HG03469 (cell line): ENCODE results near the gene ORMDL3.
"Not testable (repeated sequence)": the region's sequence is repeated elsewhere in the genome, so short reads cannot be mapped to it uniquely, and the experiment has no call there.

ENCODE experiments used
- ATAC-seq: cut with Tn5 transposase; IDR thresholded peaks from one replicate; pipeline ENCODE4 v1.9.1; 2021; ENCODE audit warnings: mild to moderate bottlenecking, moderate library complexity, moderate number of reproducible peaks; ENCODE audit not compliant: unreplicated experiment

Gene ORMDL3

DNA sequence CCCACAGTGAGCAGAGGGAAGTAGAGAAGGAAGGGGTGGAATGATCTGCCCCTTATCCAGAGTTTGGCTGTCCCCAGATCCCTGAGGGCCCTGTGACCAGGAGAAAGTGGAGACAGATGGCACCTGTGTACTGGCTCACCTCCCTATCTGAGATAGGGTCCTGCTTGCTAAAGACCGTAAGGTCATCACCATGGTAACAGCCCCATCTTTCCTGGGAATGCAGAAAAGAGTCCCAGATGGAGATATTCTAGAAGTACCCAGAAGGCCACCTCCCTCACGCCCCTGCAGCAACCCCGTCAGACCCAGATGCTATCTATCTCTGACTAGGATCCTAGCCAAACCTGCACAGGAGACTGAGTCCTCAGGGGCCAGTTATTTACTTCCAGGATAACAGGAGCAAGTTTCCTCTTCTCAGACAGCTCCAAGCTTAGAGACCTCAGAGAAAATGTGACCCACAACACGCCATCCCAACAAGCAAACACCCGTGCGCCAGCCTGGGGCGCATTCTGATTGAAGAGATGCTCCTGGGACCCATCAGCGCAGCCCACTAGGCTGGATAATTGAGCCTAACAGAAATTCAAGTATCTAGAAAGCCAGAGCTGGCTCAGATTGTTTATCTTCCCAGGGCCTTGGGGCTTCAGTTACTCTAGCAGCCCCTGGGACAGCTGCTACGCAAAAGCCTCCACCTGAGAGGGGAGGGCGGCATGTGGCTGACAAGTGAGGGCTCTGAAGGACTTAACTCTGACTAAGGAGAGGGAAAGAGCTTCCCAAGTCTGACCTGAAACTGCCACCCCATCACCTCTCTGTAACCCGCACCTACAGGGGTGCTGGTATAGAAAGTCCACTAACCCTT is 1.9 kb downstream of the ORMDL3 start:
- no peak for ATAC-seq

DNA sequence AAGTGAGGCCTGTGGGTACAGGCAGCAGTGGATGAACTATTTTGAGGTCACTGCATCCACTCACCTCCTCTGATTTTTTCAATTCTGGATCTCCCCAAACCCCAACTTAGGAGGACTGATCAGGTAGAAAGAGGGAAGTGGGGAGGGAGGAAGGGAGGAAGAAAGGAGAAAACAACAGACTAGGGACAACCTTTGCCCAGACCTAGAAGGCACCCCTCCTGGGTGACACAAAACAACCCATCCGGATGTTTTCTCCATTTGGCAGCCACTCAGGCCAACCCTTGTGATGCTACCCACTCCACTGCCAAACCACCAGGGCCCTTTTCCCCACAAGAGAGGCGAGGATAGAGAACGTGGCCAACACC is 2.7 kb downstream of the ORMDL3 start:
- no peak for ATAC-seq

DNA sequence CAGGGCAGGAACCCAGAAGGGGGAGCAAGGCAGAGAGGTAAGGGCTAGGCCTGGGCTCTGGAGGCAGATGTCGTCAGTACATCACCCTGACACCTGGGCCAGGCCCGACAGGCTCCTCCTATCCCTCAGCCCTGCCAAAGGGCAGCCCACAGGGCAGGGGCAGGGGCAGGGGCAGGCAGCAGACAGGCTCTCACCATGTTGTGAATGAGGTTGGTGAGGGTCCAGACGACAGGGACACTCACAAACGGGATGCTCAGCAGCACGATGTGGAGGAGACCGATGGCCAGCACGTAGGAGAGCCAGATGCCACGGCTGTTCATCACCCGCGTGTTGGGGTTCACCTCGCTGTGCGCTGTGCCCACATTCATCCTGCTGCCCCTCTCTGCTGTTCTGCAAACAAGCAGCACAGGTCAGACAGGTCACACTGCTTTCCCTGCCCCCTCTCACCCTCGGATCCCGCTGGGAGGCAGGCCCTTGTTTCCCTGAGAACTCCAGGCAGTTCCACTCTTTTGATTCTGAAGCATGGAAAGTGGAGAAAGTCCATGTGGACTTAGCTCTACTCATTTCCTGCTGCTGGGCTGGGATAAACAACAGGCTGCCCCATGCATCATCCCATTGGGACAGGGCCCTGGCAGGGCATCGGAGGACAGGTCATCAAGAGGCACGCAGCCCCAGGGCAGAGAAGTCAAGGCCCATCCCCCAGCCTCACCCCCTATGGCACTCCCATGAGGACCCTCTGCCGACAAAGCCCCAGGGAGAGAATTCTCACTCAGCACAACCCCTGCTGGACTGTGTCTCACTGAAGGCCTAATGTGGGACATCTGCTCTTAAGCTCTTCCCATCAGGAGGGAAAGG is 3.3 kb downstream of the ORMDL3 start:
- no peak for ATAC-seq

DNA sequence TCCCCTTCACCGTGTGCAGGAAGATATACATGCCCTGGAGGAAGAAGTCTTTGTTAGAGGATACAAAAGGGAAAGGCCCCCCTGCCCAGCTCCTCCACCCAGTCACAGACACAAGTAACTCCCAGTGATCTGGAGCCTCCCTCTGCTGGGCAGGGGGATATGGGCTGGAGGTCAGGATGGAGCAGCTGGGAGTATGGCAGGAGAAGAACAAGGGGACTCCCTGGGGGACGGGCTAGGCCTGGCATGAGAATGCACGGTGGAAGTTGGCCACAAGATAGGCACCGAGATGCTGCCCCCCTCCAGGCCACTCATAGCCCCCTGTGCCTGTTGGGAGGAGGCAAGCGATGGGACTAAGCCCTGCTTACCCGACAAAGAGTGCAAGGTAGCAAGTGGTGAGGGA is 4.2 kb downstream of the ORMDL3 start:
- no peak for ATAC-seq

DNA sequence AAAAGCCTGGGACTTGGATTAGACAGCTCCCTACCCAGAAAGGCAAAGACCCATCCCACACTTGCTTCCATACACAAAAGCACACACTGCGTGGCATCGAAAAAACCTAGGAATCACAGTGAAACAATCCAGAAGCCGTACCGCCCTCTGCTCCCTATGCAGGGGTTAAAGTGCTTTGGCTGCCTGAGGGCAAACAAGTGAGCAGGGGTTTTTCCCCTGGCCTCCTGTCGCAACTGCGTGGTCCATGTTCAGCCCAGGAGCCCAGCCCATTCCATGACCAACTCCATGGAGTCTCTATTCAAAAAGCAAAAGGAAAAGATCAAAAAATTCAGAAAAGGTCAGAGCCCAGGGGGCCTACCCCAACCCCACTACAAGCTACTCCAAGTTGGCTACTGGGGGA is 5.4 kb downstream of the ORMDL3 start:
- ATAC-seq: no peak

DNA sequence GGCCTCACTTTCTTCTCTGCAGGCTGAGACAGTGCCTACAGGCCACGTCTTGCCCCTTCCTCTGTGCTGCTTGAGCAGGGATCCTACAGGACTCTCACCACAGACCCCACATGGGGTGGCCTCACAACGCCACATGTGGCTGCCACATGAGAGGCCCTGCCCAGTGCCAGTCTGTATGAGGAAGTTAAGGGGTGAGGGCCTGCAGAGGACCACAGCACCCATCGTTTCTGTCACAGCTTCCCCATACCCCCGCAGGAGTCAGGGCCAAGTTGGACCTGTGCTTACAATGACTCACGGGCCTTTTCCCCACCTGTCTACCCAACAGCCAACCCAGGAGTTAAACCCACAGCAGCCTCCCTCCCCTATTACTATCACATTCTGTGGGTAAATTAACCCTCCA is 6.1 kb downstream of the ORMDL3 start:
- ATAC-seq: no peak

DNA sequence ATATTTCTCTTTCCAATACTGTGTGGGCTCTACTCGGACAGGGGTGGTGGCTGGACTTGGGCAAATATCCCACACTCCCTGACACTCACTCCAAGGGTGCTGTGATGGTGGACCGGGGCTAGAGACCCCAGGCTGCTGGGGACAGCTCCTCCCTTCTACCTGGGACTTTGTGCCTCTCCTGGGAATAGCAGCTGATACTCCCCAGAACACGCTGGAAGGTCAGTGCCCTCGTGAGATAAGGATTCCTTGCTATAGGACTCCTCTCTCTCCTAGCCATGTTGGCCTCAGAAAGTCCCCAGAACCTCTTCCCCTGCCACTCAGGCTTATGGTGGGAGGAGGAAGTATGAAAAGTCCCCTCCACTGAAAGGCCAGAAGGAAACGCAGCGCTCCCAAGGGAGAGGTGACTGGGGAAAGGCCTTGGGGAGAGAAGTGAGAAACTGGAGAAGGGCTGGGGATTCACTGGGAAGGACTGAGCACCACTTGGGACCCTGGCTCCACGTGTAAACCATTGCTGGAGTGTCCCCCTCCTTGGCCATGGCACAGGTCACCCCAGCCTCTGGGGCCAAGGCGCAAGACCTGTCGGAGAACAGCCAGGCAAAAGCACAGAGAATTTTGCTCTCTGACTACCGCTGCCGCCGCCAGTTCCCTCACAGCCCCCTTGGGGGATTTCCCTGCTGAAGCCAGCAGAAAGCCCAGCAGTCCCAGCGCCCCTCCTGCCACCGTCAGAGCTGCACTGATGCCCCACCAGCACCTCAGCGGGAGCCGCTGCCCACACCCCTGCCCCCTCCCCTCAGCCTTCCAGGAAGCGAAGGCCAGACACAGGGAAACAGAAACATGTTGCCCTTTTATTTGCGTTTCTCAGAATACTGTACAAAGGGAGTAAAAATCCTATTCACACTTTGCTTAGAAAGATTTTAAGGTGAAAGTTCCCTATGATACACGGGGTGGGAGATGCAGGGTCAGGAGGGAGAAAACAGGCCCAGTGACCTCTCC is 6.9 kb downstream of the ORMDL3 start:
- no peak for ATAC-seq

DNA sequence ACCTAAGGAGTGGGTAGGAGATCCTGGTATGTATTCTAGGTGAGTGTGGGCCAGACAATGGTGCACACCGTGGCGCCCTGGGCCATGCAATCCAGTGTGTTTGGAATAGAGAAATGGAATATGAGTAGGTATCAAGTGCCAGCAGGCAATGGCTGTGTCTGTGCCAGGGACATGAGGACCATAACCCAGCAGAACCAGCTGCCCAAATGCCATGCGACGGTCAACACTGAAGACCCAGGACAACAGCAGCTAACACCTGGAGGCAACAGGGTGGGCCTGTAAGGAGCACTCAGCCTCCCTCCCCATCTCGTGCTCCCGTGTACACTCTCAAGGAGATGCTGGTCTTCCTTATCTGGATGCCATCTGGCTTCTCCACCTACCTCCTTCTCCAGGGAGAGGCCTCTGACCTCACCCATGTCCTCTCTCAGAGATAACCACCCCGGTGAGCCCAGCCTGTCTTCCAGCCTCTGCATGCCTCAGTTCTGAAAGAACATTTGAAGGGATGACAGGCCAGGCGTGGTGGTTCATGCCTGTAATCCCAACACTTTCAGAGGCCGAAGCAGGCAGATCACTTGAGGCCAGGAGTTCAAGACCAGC is 8.2 kb downstream of the ORMDL3 start:
- ATAC-seq: no peak

DNA sequence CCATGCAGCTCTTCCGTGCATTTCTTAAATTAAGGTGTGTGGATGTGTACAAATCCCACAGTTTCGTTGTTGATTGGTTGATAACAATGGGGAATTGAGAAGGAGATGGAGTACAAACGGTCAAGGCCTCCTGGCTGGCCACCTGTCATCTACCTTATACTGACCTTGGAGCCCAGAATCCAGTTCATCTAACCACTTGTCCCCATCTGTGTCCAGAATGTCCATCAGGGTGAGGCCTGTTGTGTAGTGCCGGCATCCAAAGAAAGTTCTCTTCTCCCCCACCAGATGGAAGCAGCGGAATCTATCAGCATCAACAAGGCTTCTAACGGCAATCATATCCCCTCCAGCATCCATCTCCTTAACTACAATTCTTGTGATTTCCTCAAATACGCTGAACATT is 10.5 kb downstream of the ORMDL3 start:
- ATAC-seq: no peak

DNA sequence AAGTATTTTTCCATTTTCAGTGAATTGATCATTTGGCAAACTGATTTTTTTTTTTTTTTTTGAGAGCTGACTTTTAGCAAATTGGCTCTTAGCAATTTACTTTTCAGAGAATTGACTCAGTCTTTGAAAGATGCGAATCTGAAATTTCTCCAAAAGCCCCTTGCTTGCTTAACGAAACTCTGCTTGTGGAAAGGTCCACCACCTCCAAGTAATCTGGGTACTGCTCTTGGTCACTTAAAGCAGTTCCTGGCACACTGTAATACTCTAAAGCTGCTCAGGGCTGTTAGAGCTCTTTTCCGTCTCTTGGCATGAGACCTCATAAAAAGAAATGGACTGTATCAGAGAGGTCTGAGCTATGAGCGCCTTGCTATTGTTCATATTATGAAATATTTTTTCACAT is 11.8 kb downstream of the ORMDL3 start:
- ATAC-seq: no peak

DNA sequence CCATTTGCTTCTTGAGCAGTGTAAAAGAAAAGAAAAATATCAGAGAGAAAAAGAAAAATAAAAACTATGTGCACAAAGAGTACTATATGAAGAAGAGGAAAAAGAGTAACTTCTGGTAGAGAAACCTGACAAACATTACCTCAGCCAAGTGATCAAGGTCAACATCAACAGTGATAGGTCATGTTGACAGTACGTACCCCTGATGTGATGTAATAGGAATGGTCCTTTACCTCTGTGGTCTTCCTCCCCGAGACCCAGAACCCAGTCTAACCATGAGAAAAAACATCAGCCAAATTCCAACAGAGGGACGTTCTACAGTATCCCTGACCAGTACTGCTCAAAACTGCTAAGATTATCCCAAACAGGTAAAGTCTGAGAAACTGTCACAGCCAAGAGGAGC is 13.4 kb downstream of the ORMDL3 start:
- ATAC-seq: no peak

DNA sequence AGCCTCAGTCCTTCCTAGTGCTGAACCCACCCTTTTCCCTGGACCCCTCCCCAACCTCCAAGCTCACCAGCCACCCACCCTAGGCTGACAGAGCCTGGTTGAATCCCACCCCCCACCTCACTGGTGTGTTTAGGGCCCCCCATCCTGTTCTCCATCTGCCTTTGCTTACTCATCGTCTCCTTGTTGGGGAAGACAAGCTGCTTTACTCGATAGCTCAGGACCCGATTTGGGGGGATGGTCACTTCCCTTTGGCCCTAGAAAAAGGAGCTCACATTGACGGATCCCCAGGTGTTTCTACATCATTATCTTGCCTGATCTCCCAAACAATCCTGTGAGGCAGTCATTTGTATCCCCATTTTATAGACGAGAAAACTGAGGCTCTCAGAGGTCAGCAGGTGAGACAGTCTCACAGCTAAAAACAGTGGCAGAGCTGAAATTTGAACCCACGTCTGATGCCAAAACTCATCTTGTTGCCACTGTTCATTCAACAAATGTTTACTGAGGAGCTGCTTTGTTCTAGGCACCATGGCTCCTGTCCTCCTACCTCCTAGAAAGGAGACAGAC is 18.5 kb downstream of the ORMDL3 start:
- ATAC-seq: no peak

DNA sequence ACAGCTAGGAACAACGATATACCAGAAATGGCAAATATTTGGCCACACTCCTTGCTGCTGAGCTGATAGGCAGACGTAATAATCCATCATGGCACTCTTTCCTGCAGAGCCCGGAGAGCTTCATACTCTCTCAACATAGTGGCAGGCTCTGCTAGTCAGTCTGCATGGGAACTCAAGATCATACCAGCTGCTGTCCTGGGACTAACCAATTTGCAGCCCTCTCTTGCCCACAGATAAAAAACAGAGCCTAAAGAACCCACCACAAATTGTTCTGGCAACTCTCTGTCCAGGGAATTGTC is 22.5 kb downstream of the ORMDL3 start:
- no peak for ATAC-seq

DNA sequence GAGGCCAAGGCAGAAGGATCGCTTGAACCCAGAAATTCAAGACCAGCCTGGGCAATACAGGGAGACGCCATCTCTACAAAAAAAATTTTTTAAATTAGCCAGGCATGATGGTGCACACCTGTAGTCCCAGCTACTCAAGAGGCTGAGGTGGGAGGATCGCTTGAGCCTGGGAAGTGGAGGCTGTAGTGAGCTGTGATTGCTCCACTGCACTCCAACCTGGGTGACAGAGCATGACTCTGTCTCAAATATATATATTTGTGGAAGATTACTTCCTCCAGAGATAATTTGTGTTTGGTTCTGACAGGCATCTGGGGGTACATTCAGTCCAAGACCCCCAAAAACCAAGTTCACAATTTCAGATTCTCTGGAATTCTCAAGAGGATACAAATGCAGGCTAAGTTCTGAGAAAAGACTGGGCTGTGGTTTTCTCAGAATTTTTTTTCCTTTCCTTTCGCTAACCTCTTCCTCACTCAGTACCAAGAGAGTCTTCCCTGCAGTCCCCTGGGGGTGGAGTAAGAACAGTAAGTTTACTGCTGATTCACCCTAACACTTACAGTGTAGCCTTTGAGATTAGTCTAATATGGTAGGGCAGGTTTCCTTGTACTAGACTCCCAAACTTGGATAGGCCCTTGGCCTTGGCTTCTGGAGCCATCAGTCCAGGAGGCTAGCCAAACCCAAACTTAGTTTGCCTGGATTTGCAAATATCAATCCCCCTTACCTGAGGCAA is 24.1 kb downstream of the ORMDL3 start:
- ATAC-seq: no peak

DNA sequence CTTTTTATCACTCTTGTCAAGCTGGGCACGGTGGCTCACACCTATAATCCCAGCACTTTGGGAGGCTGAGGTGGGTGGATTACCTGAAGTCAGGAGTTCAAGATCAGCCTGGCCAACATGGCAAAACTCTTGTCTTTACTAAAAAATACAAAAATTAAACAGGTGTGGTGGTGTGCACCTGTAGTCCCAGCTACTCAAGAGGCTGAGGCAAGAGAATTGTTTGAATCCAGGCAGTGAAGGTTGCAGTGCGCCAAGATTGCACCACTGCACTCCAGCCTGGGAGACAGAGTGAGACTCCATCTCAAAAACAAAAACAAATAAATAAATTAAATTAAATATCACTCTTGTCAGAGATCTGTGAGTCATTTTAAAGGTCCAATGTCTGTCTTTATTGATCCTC is 25.4 kb downstream of the ORMDL3 start:
- not testable (repeated sequence) for ATAC-seq

DNA sequence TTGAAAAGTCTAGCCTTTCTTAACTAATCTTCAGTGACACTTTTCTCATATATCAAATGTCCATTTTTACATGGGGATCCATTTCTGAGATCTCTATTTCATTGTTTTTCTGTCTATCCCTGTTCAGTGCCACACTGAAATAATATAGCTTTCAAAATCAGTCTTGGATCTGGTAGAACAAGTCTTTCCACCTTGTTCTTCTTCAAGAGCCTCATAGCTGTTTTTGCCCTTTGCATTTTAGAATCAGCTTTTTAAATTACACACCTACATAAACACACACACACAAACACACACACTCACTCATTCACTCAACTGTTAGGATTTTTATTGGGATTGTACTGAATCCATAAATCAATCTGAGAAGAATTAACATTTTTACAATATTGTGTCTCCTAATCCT is 28.2 kb downstream of the ORMDL3 start:
- ATAC-seq: no peak

DNA sequence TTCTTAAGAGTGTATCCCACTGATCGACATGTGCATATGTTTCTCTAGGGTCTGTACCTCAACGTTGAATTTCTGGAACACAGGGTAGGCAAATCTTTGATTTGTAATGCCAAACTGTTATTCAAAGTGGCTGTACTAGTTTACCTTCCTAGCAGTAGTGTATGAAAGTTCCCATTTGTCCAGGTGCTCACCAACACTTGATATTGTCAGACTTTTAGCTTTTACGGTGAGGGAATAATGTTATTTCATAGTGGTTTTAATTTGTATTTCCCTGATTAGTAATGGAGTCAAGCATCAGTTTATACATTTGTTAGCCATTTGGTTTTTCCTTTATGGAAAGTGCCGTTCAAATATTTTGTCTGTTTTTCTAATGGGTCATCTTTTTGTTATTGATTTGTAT is 29.3 kb downstream of the ORMDL3 start:
- ATAC-seq: no peak

DNA sequence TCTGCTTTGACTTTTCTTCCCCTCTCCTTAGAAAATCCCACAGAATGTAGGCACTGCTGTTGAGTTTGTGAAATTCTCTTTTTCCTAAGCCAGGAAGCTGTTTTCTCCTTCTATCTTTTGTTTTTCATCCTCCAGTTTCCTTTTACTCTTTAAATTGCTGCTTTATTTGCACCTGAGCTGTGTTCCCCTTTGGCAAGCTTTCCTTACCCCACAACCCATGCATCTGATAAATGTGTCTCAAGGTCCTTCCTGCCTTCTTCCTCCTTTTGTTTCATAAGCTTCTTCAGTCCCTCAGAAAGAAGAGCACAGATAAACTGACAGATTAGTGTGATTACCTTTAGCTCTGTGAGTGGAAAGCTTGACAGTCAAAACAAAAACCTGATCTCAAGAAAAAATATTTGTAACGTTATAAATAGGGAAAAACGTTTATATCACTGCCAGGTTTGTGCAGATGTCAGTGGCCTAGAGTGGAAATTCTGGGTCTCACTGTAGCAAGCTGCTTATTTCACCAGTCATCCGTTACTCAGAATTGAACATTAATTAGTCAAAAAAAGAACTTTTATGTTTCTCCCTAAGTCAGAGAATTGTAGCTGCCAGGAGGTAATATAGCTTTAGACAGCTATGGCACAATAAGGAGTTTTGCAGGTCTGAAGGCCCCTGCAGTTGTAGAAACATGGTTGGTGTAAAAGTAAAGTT is 32.6 kb downstream of the ORMDL3 start:
- ATAC-seq: no peak

DNA sequence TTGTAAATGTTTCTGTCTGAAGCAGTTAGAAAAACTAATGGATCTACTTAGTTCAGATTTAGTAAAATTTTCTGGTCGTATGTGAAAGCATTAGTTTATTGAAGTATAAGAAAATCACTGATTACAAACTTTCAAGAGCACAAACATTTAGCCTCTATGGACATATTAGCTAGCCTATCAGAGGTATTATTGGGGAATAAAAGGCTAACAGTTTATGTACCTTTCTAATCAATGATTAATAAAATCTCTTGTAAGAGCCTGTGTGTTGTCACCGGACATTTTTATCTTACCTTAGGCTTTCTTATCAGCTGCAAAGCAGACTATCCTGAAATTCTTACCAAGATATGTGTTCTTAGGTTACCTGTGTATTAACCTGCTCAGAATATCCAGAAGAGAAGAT is 38.2 kb downstream of the ORMDL3 start:
- no peak for ATAC-seq
